Neural cell (in vitro differentiated cells): Measurements from ENCODE around the gene PKP1. TPM values are rescaled to one million over a fixed set of nuclear protein-coding genes. Genes with fewer than 3 reads are reported as not detected.
A peak's percentile ranks its signal among the peaks of the same experiment; 100 is the strongest.

Experiments used
- H2AFZ ChIP-seq: fragments of 200-600, 300-800 bp; sonication (generic), shearing (Covaris generic); 2 replicates; pipeline ENCODE4 v1.6.0; 2014; ENCODE audit warnings: low read depth, mild to moderate bottlenecking, antibody characterized with exemption, low read length, moderate library complexity
- H3F3A ChIP-seq: fragments of 200-600 bp; shearing (Covaris generic); 2 replicates; pipeline ENCODE4 v1.6.1; 2016; ENCODE audit warnings: mild to moderate bottlenecking, moderate library complexity, mixed read lengths, antibody characterized with exemption, low read length; ENCODE audit not compliant: insufficient read depth, poor library complexity, severe bottlenecking
- H3K27ac ChIP-seq: fragments of 200-600, 300-800 bp; sonication (generic), shearing (Covaris generic); 2 replicates; pipeline ENCODE4 v1.5.1; 2014; ENCODE audit warnings: mild to moderate bottlenecking, low read length, moderate library complexity
- H3K27me3 ChIP-seq: fragments of 300-800, 200-600 bp; sonication (generic), shearing (Covaris generic); 2 replicates; pipeline ENCODE4 v1.6.0; 2014; ENCODE audit warnings: mild to moderate bottlenecking, low read depth, low read length, moderate library complexity; ENCODE audit not compliant: insufficient read depth
- H3K36me3 ChIP-seq: fragments of 300-800, 200-600 bp; sonication (generic), shearing (Covaris generic); 2 replicates; pipeline ENCODE4 v1.5.1; 2014; ENCODE audit warnings: mild to moderate bottlenecking, antibody characterized with exemption, low read length, moderate library complexity; ENCODE audit not compliant: insufficient read depth
- H3K4me2 ChIP-seq: fragments of 300-800, 200-600 bp; sonication (generic), shearing (Covaris generic); 2 replicates; pipeline ENCODE4 v1.6.0; 2014; ENCODE audit warnings: mild to moderate bottlenecking, low read length
- H3K4me3 ChIP-seq: fragments of 300-800, 200-600 bp; sonication (generic), shearing (Covaris generic); 2 replicates; pipeline ENCODE4 v1.5.1; 2014; ENCODE audit warnings: mild to moderate bottlenecking, low read length, moderate library complexity
- H3K79me2 ChIP-seq: fragments of 200-600 bp; shearing (Covaris generic); replicated peaks from 2 replicates; pipeline ENCODE4 v1.6.0; 2014; ENCODE audit warnings: mild to moderate bottlenecking, low read length, moderate library complexity; ENCODE audit not compliant: insufficient read depth
- H3K9ac ChIP-seq: fragments of 300-800, 200-600 bp; sonication (generic), shearing (Covaris generic); 2 replicates; pipeline ENCODE4 v1.6.1; 2016; ENCODE audit warnings: mild to moderate bottlenecking, low read length, mixed read lengths
- H3K9me2 ChIP-seq: fragments of 200-600 bp; shearing (Covaris generic); 2 replicates; pipeline ENCODE4 v1.6.1; 2016; ENCODE audit warnings: mild to moderate bottlenecking, low read length, mixed read lengths; ENCODE audit not compliant: insufficient read depth
- H3K9me3 ChIP-seq: fragments of 200-600, 300-800 bp; sonication (generic), shearing (Covaris generic); 2 replicates; pipeline ENCODE4 v1.6.1; 2016; ENCODE audit warnings: mild to moderate bottlenecking, mixed run types, low read length, moderate library complexity, mixed read lengths
- H4K20me1 ChIP-seq: fragments of 200-600 bp; shearing (Covaris generic); 2 replicates; pipeline ENCODE4 v1.6.1; 2016; ENCODE audit warnings: mild to moderate bottlenecking, mixed run types; ENCODE audit not compliant: insufficient read depth
- EP300 ChIP-seq: fragments of 450-650 bp; conservative IDR thresholded peaks from 2 replicates; pipeline ENCODE4 v1.6.1; 2014; ENCODE audit warnings: antibody characterized with exemption, mild to moderate bottlenecking, moderate library complexity; ENCODE audit not compliant: poor library complexity, severe bottlenecking
- EZH2 ChIP-seq: fragments of 200-600, 300-800 bp; shearing (Covaris generic), sonication (generic); IDR thresholded peaks from 2 replicates; pipeline ENCODE4 v1.6.1; 2014; ENCODE audit warnings: antibody characterized with exemption, low read length, borderline replicate concordance, mild to moderate bottlenecking; ENCODE audit not compliant: insufficient read depth, poor library complexity, severe bottlenecking
- MXI1 ChIP-seq: fragments of 450-650 bp; conservative IDR thresholded peaks from 2 replicates; pipeline ENCODE4 v1.6.1; 2014; ENCODE audit warnings: antibody characterized with exemption, mild to moderate bottlenecking; ENCODE audit not compliant: poor library complexity, severe bottlenecking
- POLR2AphosphoS5 ChIP-seq: IDR thresholded peaks from 2 replicates; pipeline ENCODE4 v1.6.1; 2012
- RAD21 ChIP-seq: fragments of 450-650 bp; conservative IDR thresholded peaks from 2 replicates; pipeline ENCODE4 v1.6.1; 2014; ENCODE audit warnings: antibody characterized with exemption, mild to moderate bottlenecking, moderate library complexity
- SMC3 ChIP-seq: fragments of 450-650 bp; conservative IDR thresholded peaks from 2 replicates; pipeline ENCODE4 v1.6.1; 2014; ENCODE audit warnings: antibody characterized with exemption, mild to moderate bottlenecking, moderate library complexity; ENCODE audit not compliant: poor library complexity
- TAF1 ChIP-seq: IDR thresholded peaks from 2 replicates; pipeline ENCODE4 v1.6.1; 2012; ENCODE audit warnings: low read depth
- polyA plus RNA-seq: library from polyadenylated mRNA; depleted of rRNA; stranded (reverse); fragments of >200 nt; gene quantifications from 2 replicates; pipeline ENCODE4 v1.2.3, GENCODE V29; 2014
- TF ChIP-seq, protein P1 (sequence below): fragments of 450-650 bp; IDR thresholded peaks from 2 replicates; pipeline ENCODE4 v1.5.1; 2014; ENCODE audit warnings: antibody characterized with exemption, mild to moderate bottlenecking, moderate library complexity; ENCODE audit not compliant: poor library complexity, severe bottlenecking
- TF ChIP-seq, protein P2 (sequence below): IDR thresholded peaks from 2 replicates; pipeline ENCODE4 v1.6.1; 2012; ENCODE audit warnings: borderline replicate concordance

The PKP1 gene
- polyA plus RNA-seq, 1 donor from 2014 or later, result not detected

DNA sequence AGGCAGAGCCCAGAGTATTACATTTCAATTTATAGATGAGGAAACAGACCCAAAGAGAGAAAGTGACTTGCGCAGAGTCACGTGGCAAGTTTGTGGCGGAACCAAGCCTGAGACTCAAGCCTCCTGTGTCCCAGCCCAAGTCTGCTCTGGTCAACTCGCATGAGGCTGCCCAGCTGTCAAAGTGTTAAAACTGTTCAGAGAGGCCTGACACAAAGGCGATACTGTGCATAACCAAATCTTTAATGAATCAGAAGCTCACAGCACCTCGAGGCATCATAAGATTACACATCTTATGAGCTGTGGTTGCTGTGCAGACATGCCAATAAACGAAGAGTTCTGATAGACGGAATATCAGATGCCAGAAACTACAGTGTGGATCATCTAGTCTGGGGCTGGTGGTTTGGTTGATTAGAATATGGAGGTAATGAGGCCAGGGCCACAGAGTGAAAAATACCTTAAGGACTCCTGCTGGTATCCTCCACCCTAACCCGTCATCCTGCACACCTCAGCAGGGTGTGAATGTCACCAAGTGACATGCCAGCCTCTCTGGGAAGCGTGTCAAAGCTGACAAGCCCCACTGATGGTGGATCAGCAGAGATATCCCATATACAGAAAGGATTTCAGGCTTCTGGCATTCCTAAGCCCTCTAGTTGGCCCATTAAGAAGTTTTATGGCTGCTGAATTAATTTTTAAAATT is 52.0 kb downstream of the PKP1 start:
- TF ChIP-seq EP300, result peak; percentile 50
- TF ChIP-seq POLR2AphosphoS5, result no peak
- no peaks in the 10 kb centered on the region for H3K36me3 ChIP-seq
- H3K27me3 ChIP-seq, result no peaks in the 10 kb centered on the region

DNA sequence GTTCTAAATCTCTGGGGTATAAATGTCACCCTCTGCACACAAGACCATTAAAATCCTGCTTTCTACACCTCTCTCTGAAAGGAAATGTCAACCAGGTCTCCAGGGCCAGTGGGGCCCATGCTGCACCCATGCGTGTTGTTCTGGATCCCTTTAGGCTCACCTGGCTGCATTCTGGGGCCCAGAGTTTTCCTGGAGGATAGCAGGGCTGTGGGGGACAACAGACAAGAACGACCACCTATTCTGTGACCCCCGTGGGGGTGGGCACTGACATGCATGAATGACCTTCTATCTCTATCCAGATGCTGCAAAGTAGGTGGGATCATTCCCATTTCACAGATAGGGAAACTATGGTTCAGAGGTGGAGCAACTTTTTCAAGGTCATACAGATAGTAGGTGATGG is 52.6 kb downstream of the PKP1 start:
- Histone ChIP-seq H3K9me3 (no peaks in the 10 kb centered on the region), H3K9ac (no peak overlapping the region), H3K79me2 (no peaks in the 10 kb centered on the region), H2AFZ (no peak overlapping the region), H3K4me2 (no peak overlapping the region), H3F3A (no peaks in the 10 kb centered on the region), H3K4me3 (no peak overlapping the region), H3K9me2 (no peaks in the 10 kb centered on the region), H3K27me3 (no peaks in the 10 kb centered on the region), H4K20me1 (no peaks in the 10 kb centered on the region), H3K36me3 (no peaks in the 10 kb centered on the region), H3K27ac (no peak overlapping the region)
- TF ChIP-seq POLR2AphosphoS5, result no peak
- no peak for TF ChIP-seq EZH2
- TF ChIP-seq MXI1, result no peak
- TF ChIP-seq, protein P1, sequence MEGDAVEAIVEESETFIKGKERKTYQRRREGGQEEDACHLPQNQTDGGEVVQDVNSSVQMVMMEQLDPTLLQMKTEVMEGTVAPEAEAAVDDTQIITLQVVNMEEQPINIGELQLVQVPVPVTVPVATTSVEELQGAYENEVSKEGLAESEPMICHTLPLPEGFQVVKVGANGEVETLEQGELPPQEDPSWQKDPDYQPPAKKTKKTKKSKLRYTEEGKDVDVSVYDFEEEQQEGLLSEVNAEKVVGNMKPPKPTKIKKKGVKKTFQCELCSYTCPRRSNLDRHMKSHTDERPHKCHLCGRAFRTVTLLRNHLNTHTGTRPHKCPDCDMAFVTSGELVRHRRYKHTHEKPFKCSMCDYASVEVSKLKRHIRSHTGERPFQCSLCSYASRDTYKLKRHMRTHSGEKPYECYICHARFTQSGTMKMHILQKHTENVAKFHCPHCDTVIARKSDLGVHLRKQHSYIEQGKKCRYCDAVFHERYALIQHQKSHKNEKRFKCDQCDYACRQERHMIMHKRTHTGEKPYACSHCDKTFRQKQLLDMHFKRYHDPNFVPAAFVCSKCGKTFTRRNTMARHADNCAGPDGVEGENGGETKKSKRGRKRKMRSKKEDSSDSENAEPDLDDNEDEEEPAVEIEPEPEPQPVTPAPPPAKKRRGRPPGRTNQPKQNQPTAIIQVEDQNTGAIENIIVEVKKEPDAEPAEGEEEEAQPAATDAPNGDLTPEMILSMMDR, result no peak
- no peak for TF ChIP-seq TAF1
- no peak for TF ChIP-seq EP300

More for the DNA sequence above, 52.0 kb downstream of the PKP1 start:
- H3F3A ChIP-seq, result no peaks in the 10 kb centered on the region
- H3K4me2 ChIP-seq, result no peak overlapping the region
- H3K9me2 ChIP-seq, result no peaks in the 10 kb centered on the region
- H2AFZ ChIP-seq, result no peak overlapping the region
- no peak overlapping the region for H3K27ac ChIP-seq
- no peaks in the 10 kb centered on the region for H3K9me3 ChIP-seq
- no peak overlapping the region for H3K4me3 ChIP-seq
- H4K20me1 ChIP-seq, result no peaks in the 10 kb centered on the region
- no peak overlapping the region for H3K9ac ChIP-seq
- H3K79me2 ChIP-seq, result no peaks in the 10 kb centered on the region

DNA sequence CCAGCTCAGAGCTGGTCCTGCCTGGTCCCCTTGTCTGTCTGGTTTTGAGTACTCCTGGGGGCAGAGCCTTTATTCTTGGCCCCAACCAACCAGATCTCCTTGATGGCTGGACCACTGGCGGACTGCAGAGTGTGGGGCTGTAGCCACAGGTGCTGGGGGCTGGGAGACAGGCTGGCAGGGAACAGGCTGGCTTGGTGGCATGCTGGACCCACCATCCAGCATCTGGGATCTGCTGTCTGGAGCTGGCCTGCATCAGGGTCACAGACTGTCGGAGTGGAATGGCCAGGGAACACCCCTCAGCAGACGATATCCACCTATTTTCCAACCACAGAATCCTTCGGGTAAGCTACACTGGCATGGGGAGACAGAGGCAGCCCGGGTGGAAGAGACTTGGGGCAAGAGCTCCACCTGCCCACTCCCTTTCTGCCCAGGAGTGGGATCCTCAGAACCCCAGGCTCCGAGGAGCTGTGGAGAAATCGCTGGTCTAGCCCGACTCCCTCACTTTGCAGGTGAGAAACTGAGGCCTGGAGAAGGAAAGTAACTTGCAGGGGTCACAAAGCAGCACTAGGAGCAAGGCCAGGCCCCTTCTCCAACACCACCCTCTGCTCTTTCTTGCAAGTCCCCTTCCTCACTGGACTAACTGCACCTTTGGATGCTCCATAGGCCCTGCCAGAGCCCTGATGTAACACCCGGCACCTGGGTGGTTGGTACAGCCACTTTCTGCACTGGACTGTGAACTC is 53.6 kb downstream of the PKP1 start:
- Histone ChIP-seq H3K27ac (no peak overlapping the region), H3K4me2 (no peak overlapping the region), H3K9ac (no peak overlapping the region), H3K9me3 (no peaks in the 10 kb centered on the region), H3K27me3 (no peaks in the 10 kb centered on the region), H3K9me2 (no peaks in the 10 kb centered on the region), H3F3A (no peaks in the 10 kb centered on the region), H4K20me1 (no peaks in the 10 kb centered on the region), H3K79me2 (no peaks in the 10 kb centered on the region), H2AFZ (no peak overlapping the region), H3K4me3 (no peak overlapping the region), H3K36me3 (no peaks in the 10 kb centered on the region)
- no peak for TF ChIP-seq EZH2
- TF ChIP-seq EP300, result no peak
- TF ChIP-seq, protein P2, sequence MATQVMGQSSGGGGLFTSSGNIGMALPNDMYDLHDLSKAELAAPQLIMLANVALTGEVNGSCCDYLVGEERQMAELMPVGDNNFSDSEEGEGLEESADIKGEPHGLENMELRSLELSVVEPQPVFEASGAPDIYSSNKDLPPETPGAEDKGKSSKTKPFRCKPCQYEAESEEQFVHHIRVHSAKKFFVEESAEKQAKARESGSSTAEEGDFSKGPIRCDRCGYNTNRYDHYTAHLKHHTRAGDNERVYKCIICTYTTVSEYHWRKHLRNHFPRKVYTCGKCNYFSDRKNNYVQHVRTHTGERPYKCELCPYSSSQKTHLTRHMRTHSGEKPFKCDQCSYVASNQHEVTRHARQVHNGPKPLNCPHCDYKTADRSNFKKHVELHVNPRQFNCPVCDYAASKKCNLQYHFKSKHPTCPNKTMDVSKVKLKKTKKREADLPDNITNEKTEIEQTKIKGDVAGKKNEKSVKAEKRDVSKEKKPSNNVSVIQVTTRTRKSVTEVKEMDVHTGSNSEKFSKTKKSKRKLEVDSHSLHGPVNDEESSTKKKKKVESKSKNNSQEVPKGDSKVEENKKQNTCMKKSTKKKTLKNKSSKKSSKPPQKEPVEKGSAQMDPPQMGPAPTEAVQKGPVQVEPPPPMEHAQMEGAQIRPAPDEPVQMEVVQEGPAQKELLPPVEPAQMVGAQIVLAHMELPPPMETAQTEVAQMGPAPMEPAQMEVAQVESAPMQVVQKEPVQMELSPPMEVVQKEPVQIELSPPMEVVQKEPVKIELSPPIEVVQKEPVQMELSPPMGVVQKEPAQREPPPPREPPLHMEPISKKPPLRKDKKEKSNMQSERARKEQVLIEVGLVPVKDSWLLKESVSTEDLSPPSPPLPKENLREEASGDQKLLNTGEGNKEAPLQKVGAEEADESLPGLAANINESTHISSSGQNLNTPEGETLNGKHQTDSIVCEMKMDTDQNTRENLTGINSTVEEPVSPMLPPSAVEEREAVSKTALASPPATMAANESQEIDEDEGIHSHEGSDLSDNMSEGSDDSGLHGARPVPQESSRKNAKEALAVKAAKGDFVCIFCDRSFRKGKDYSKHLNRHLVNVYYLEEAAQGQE, result no peak
- TF ChIP-seq, protein P1, result no peak
- TF ChIP-seq RAD21, result no peak
- no peak for TF ChIP-seq SMC3
- TF ChIP-seq POLR2AphosphoS5, result no peak
- TF ChIP-seq MXI1, result no peak
- TF ChIP-seq TAF1, result no peak
